K562 (cell line): ENCODE data around the gene CCN2. TPM values are rescaled to one million over a fixed set of nuclear protein-coding genes. Genes with fewer than 3 reads are reported as not detected.

ENCODE experiments used
- ATAC-seq: fragments of 200-7000 bp; cut with Tn5 transposase; 3 replicates; pipeline ENCODE4 v1.9.1; 2020; ENCODE audit warnings: moderate library complexity
- BruUV-seq: library from RNA; stranded (reverse); fragments of 400-500 nt; replicated peaks from 2 replicates; lab custom pipeline; 2021; lab: Mats Ljungman, UMichigan
- CTCF ChIA-PET: fragments of 300-600 bp; formaldehyde crosslinking; extraction: SDS; loops from one replicate; lab custom pipeline; 2021; ENCODE audit warnings: low intra/inter-chr PET ratio; lab: Yijun Ruan, JAX
- POLR2A ChIA-PET: fragments of 300-600, 350-650 bp; sonication (Branson Sonifier 250); formaldehyde crosslinking; extraction: SDS; loops from one replicate; lab custom pipeline; 2021; ENCODE audit warnings: antibody characterized with exemption, inconsistent platforms; lab: Yijun Ruan, JAX
- DNase-seq, 4 experiments: peaks; one replicate each; pipeline versions ENCODE4 v3.0.0 to v3.0.0-alpha.2; 2011 to 2018; ENCODE audit warnings: low spot score in 3 of 4, mixed read lengths in 3 of 4; ENCODE audit errors: extremely low read depth in 1 of 4
- FAIRE-seq: peaks from 2 replicates; lab custom pipeline; 2011; peaks lifted over from hg19 to GRCh38; lab: Jason Lieb, UNC
- H2AFZ ChIP-seq: 2 replicates; pipeline ENCODE4 v1.6.0; 2011; ENCODE audit warnings: low read depth, low read length, control low read depth, inconsistent platforms
- H3K27ac ChIP-seq: fragments of 200-600 bp; 3 replicates; pipeline ENCODE4 v1.8.0; 2011; ENCODE audit warnings: low read depth, mild to moderate bottlenecking, control low read depth, inconsistent platforms, low read length, moderate library complexity, mixed read lengths; ENCODE audit errors: extremely low read depth
- H3K27me3 ChIP-seq, 2 experiments: fragments of 300-600 bp in 1 of 2; 2 replicates in 1 of 2; 3 replicates in 1 of 2; pipeline versions ENCODE4 v1.6.0 to v1.8.0; 2011; ENCODE audit warnings: inconsistent platforms in 2 of 2, low read length in 2 of 2, mild to moderate bottlenecking in 1 of 2, mixed read lengths in 1 of 2, moderate library complexity in 1 of 2; ENCODE audit not compliant: control insufficient read depth in 2 of 2, insufficient read depth in 2 of 2
- H3K36me3 ChIP-seq: fragments of 300-600 bp; 3 replicates; pipeline ENCODE4 v1.8.0; 2011; ENCODE audit warnings: mild to moderate bottlenecking, low read length, inconsistent platforms; ENCODE audit not compliant: control insufficient read depth, insufficient read depth
- H3K4me1 ChIP-seq, 2 experiments: fragments of 200-600 bp in 1 of 2; replicated peaks in 1 of 2; 2 replicates in 1 of 2; 3 replicates in 1 of 2; pipeline versions ENCODE4 v1.5.1 to v1.8.0; 2011; ENCODE audit warnings: inconsistent platforms in 2 of 2, low read length in 2 of 2, mild to moderate bottlenecking in 1 of 2, mixed read lengths in 1 of 2, moderate library complexity in 1 of 2; ENCODE audit not compliant: control insufficient read depth in 2 of 2, insufficient read depth in 2 of 2
- H3K4me2 ChIP-seq: 2 replicates; pipeline ENCODE4 v1.6.1; 2011; ENCODE audit warnings: low read length, control low read depth, inconsistent platforms, mixed read lengths; ENCODE audit not compliant: insufficient read depth
- H3K4me3 ChIP-seq: fragments of 200-600 bp; sonication (generic), shearing (Covaris generic); 2 replicates; pipeline ENCODE4 v1.5.1; 2016; ENCODE audit warnings: control low read depth, inconsistent platforms
- H3K79me2 ChIP-seq: fragments of 200-600 bp; 3 replicates; pipeline ENCODE4 v1.8.0; 2011; ENCODE audit warnings: low read length, inconsistent platforms; ENCODE audit not compliant: control insufficient read depth, insufficient read depth
- H3K9ac ChIP-seq, 2 experiments: 2 replicates each; pipeline versions ENCODE4 v1.6.0 to v1.6.1; 2011; ENCODE audit warnings: low read depth in 2 of 2, low read length in 2 of 2, control low read depth in 1 of 2, inconsistent platforms in 1 of 2, mild to moderate bottlenecking in 1 of 2, mixed read lengths in 1 of 2; ENCODE audit not compliant: insufficient read depth in 1 of 2
- H3K9me1 ChIP-seq: one replicate; pipeline ENCODE4 v1.6.0; 2011; ENCODE audit warnings: inconsistent platforms, mild to moderate bottlenecking, low read length, moderate library complexity; ENCODE audit not compliant: control insufficient read depth, insufficient read depth
- H3K9me3 ChIP-seq: replicated peaks from 2 replicates; pipeline ENCODE4 v1.5.1; 2011; ENCODE audit warnings: low read depth, low read length, inconsistent platforms; ENCODE audit not compliant: control insufficient read depth, insufficient read depth
- H4K20me1 ChIP-seq: replicated peaks from 2 replicates; pipeline ENCODE4 v1.6.1; 2011; ENCODE audit warnings: low read length, inconsistent platforms, mixed read lengths; ENCODE audit not compliant: control insufficient read depth, insufficient read depth
- ZBTB26 ChIP-seq: fragments of 450-650 bp; formaldehyde crosslinking; IDR thresholded peaks from 2 replicates; pipeline ENCODE4 v1.4.0; 2022; ENCODE audit warnings: missing genetic modification characterization
- ZKSCAN8 ChIP-seq: fragments of 200-800 bp; sonication (Bioruptor generic); IDR thresholded peaks from 2 replicates; pipeline ENCODE4 v1.6.1; 2016; ENCODE audit warnings: missing genetic modification characterization, missing compliant biosample characterization
- WGBS: fragments of 100-300 bp; shearing (Covaris generic); methylation state at CpG from one replicate; pipeline ENCODE4 v1.1.6; 2016; ENCODE audit warnings: low coverage, mixed read lengths; ENCODE audit not compliant: insufficient coverage; ENCODE audit errors: missing lambda C conversion rate; 5-methylcytosine and 5-hydroxymethylcytosine counted together
- in situ Hi-C: fragments of 300-500 bp; cut with MboI; formaldehyde crosslinking; loops from 4 replicates; pipeline ENCODE4 v1.15.0; 2018; ENCODE audit warnings: inconsistent platforms, mixed read lengths
- intact Hi-C: fragments of 100-400 bp; cut with micrococcal nuclease; formaldehyde crosslinking; loops from 2 replicates; pipeline ENCODE4 v1.14.2; 2022
- polyA plus RNA-seq, 8 experiments: library from polyadenylated mRNA; depleted of rRNA in 4 of 8; stranded (reverse) in 5 of 8; unstranded in 3 of 8; fragments of >200 nt; fragmentation: Nextera tagmentation in 2 of 8; fragmentation: Illumina TruSeq in 1 of 8; extraction: Ambion mirVana in 2 of 8; extraction: Trizol in 1 of 8; gene quantifications; 2 replicates each; pipeline versions ENCODE4 v1.2.1 to v1.2.3, GENCODE V29; 2011 to 2014; ENCODE audit warnings: inconsistent platforms in 1 of 8, missing spikeins in 1 of 8
- total RNA-seq, 7 experiments: library from RNA; depleted of rRNA in 6 of 7; stranded (reverse); fragments of >200 nt in 6 of 7; fragmentation: Illumina TruSeq in 2 of 7; extraction: Trizol in 2 of 7; gene quantifications; 2 replicates each; pipeline versions ENCODE4 v1.2.1 to v1.2.3, GENCODE V29; 2011 to 2021; ENCODE audit warnings: low replicate concordance in 1 of 7

Gene CCN2
- total and polyA plus RNA-seq, 9 of the 15 experiments (the other 6 are each of a cell fraction or from before 2014, with no cell fraction given), result 0.40 TPM; not detected in 8

GRCh38 chr6:131936156-131936555 lies 15.0 kb downstream of the CCN2 start:
- no peak for FAIRE-seq
- 0% methylated on average over 4 of the region's 4 CpGs for WGBS
- TF ChIP-seq ZBTB26 (CRISPR knock-in tag), result no peak

GRCh38 chr6:131931063-131931750 lies 20.0 kb downstream of the CCN2 start:
- Histone ChIP-seq H3K36me3 (no peaks in the 10 kb centered on the region), H3K4me3 (no peak overlapping the region), H3K79me2 (no peaks in the 10 kb centered on the region), H2AFZ (no peak overlapping the region), H3K27ac (no peak overlapping the region), H3K27me3 (no peaks in the 10 kb centered on the region), H3K4me2 (no peak overlapping the region), H3K9me3 (no peaks in the 10 kb centered on the region), H3K4me1 (no peaks in the 10 kb centered on the region), H3K9me1 (no peaks in the 10 kb centered on the region), H3K9ac (no peak overlapping the region), H4K20me1 (no peaks in the 10 kb centered on the region)
- POLR2A ChIA-PET, result no interaction called here
- no peak for TF ChIP-seq ZKSCAN8 (CRISPR knock-in tag)
- intact Hi-C loops, result no loop called here
- FAIRE-seq, result no peak
- in situ Hi-C loops, result no loop called here
- no peak for DNase-seq
- 5% methylated on average over 2 of the region's 2 CpGs for WGBS
- CTCF ChIA-PET, result no interaction called here
- ATAC-seq, result no peak
- no TSS peak for BruUV-seq

More at GRCh38 chr6:131936156-131936555, 15.0 kb downstream of the CCN2 start:
- Histone ChIP-seq H3K4me1 (no peaks in the 10 kb centered on the region), H4K20me1 (no peaks in the 10 kb centered on the region), H3K27ac (no peak overlapping the region), H3K79me2 (no peaks in the 10 kb centered on the region), H3K9me3 (no peaks in the 10 kb centered on the region), H3K9ac (no peak overlapping the region), H3K9me1 (no peaks in the 10 kb centered on the region), H3K4me3 (no peak overlapping the region), H3K36me3 (no peaks in the 10 kb centered on the region), H2AFZ (no peak overlapping the region), H3K27me3 (no peaks in the 10 kb centered on the region), H3K4me2 (no peak overlapping the region)
- intact Hi-C loops, result no loop called here
- no TSS peak for BruUV-seq
- CTCF ChIA-PET, result no interaction called here
- POLR2A ChIA-PET, result no interaction called here
- in situ Hi-C loops, result no loop called here
- DNase-seq (no peak), ATAC-seq (no peak)
